Activated naive CD4-positive, alpha-beta T cell treated with anti-CD3 and anti-CD28 coated beads for 36 hours (primary cell): Measurements from ENCODE around the gene UCHL3. TPM values are rescaled to one million over a fixed set of nuclear protein-coding genes. Genes with fewer than 3 reads are reported as not detected.

ENCODE experiments used
- CTCF ChIA-PET: fragments of 350-600 bp; sonication (Branson Sonifier 250); formaldehyde crosslinking; loops from one replicate; lab custom pipeline; 2021; ENCODE audit warnings: antibody characterized with exemption; lab: Charles Lee
- DNase-seq: peaks from one replicate; pipeline ENCODE4 v3.0.0-alpha.2; 2020
- H3K27ac Mint-ChIP-seq: one replicate; pipeline ENCODE4 v1.8.0; 2021; ENCODE audit warnings: mild to moderate bottlenecking, mixed read lengths
- H3K27me3 Mint-ChIP-seq: one replicate; pipeline ENCODE4 v1.8.0; 2021; ENCODE audit warnings: low read depth, mixed read lengths
- H3K36me3 Mint-ChIP-seq: one replicate; pipeline ENCODE4 v1.8.0; 2021; ENCODE audit warnings: low read depth, mixed read lengths
- H3K4me1 Mint-ChIP-seq: one replicate; pipeline ENCODE4 v1.8.0; 2021; ENCODE audit warnings: low read depth, mixed read lengths
- H3K4me3 Mint-ChIP-seq: one replicate; pipeline ENCODE4 v1.8.0; 2021; ENCODE audit warnings: mild to moderate bottlenecking, moderate library complexity, mixed read lengths
- H3K9me3 Mint-ChIP-seq: one replicate; pipeline ENCODE4 v1.8.0; 2021; ENCODE audit warnings: mixed read lengths
- intact Hi-C: fragments of 100-400 bp; cut with micrococcal nuclease; formaldehyde crosslinking; loops from one replicate; pipeline ENCODE4 v1.15.1; 2023
- total RNA-seq, 2 experiments: library from RNA; stranded (reverse); gene quantifications; one replicate each; pipeline ENCODE4 v1.2.3, GENCODE V29; 2021

Gene UCHL3
- total RNA-seq, 2 experiments from 2014 or later, result 37.3 to 37.6 TPM

DNA sequence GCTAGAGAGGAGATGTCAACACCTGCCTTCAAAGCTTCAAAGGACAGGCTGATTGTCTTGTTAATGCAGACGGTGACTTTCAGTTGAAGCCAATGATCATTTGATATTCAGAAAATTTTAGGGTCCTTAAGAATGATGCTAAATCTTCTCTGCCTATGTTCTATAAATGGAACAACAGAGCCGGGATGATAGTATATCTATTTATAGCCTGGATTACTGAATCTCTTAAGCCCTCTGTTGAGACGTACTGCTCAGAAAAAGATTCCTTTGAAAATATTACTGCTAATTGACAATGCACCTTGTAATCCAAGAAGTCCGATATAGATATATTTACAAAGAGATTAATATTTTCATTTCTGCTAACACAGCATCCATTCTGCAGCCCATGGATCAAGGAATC, 50.8 kb downstream of the UCHL3 start:
- intact Hi-C loops, result no loop called here
- H3K4me3 Mint-ChIP-seq, result no peak overlapping the region
- H3K27ac Mint-ChIP-seq, result no peak overlapping the region
- H3K36me3 Mint-ChIP-seq, result peaks cover 32% of the 10 kb centered on the region
- no peaks in the 10 kb centered on the region for H3K9me3 Mint-ChIP-seq
- CTCF ChIA-PET, result interaction anchor here (0.5 kb wide), 1 partner anchor 1328 kb away, joined by 3 read pairs; no protein-coding TSS in a partner anchor
- H3K4me1 Mint-ChIP-seq, result no peaks in the 10 kb centered on the region
- no peak for DNase-seq
- no peaks in the 10 kb centered on the region for H3K27me3 Mint-ChIP-seq

DNA sequence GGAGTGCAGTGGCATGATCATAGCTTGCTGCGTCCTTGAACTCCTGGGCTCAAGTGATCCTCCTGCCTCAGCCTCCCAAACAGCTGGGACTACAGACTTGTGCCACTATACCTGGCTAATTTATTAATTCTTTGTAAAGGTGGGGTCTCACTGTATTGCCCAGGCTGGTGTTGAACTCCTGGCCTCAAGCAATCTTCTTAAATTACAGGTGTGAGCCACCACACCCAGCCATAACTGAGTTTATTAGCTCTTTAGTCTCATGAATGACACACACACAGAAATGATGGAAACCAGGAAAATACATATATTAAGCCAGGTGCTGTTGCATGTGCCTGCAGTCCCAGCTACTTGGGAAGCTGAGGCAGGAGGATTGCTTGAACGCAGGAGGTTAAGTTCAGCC, 53.4 kb downstream of the UCHL3 start:
- DNase-seq, result no peak
- CTCF ChIA-PET, result no interaction called here
- H3K9me3 Mint-ChIP-seq, result no peaks in the 10 kb centered on the region
- H3K27ac Mint-ChIP-seq, result no peak overlapping the region
- H3K4me1 Mint-ChIP-seq, result no peaks in the 10 kb centered on the region
- H3K4me3 Mint-ChIP-seq, result no peak overlapping the region
- peaks cover 29% of the 10 kb centered on the region for H3K36me3 Mint-ChIP-seq
- H3K27me3 Mint-ChIP-seq, result no peaks in the 10 kb centered on the region
- intact Hi-C loops, result no loop called here

DNA sequence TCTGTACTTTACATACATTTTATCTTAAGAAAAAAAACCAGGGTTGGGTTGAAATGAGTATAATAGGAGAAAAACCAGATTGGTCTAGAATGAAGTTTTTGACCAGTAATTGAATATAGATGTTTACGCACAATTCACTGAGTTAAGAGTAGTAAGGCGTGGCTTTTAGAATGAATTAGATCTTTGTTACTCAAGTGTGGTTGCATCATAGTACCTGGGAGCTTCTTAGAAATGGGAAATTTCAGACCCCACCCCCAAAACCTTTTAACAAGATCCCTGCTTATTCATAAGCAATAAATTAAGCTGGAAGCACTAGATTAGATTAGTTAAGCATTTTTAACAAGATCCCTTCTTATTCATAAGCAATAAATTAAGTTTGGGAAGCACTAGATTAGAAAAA, 57.9 kb downstream of the UCHL3 start:
- Mint-ChIP-seq H3K9me3 (no peaks in the 10 kb centered on the region), H3K27me3 (no peaks in the 10 kb centered on the region), H3K4me3 (no peak overlapping the region), H3K36me3 (peaks cover 13% of the 10 kb centered on the region), H3K4me1 (no peaks in the 10 kb centered on the region), H3K27ac (no peak overlapping the region)
- intact Hi-C loops, result no loop called here
- CTCF ChIA-PET, result no interaction called here
- no peak for DNase-seq

DNA sequence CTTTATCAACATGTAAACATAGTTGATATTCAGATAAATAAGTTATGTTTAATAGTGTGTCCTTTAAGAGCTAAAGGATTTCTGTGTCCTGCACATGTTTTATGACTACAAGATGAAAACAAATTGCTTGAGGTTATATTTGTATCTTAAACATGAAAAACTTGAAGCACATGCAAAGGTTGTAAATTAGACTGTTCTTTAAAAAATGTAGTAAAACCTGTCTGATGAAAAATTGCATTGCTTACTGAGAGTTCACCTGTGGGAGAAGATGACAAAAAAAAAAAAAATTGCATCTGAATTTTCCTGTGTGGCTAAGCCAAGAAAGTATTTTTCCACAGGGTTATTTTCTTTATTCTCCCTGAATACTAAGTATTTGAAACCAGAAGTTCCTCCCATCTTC, 60.9 kb downstream of the UCHL3 start:
- intact Hi-C loops, result no loop called here
- CTCF ChIA-PET, result no interaction called here
- H3K4me3 Mint-ChIP-seq, result no peak overlapping the region

DNA sequence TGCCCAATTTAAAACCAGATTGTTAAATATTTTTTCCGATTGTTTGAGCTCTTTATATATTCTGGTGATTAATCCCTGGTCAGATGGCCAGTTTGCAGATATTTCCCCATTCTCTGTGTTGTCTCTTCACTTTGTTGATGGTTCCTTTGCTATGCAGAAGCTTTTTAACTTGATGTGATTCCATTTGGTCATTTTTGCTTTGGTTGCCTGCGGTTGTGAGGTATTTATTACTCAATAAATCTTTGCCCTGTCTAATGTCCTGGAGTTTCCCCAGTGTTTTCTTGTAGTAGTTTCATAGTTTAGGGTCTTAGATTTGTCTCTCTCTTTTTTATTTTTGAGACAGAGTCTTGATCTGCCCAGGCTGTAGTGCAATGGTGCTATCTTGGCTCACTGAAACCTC, 62.8 kb downstream of the UCHL3 start:
- intact Hi-C loops, result no loop called here
- no peaks in the 10 kb centered on the region for H3K27me3 Mint-ChIP-seq
- H3K4me1 Mint-ChIP-seq, result no peaks in the 10 kb centered on the region
- H3K27ac Mint-ChIP-seq, result no peak overlapping the region
- peaks cover 12% of the 10 kb centered on the region for H3K36me3 Mint-ChIP-seq
- no peak for DNase-seq
- H3K9me3 Mint-ChIP-seq, result no peaks in the 10 kb centered on the region
- CTCF ChIA-PET, result no interaction called here
- H3K4me3 Mint-ChIP-seq, result no peak overlapping the region

More for the DNA sequence above, 60.9 kb downstream of the UCHL3 start:
- H3K27ac Mint-ChIP-seq, result no peak overlapping the region
- H3K4me1 Mint-ChIP-seq, result no peaks in the 10 kb centered on the region
- no peaks in the 10 kb centered on the region for H3K9me3 Mint-ChIP-seq
- H3K27me3 Mint-ChIP-seq, result no peaks in the 10 kb centered on the region
- peaks cover 19% of the 10 kb centered on the region for H3K36me3 Mint-ChIP-seq
- no peak for DNase-seq

DNA sequence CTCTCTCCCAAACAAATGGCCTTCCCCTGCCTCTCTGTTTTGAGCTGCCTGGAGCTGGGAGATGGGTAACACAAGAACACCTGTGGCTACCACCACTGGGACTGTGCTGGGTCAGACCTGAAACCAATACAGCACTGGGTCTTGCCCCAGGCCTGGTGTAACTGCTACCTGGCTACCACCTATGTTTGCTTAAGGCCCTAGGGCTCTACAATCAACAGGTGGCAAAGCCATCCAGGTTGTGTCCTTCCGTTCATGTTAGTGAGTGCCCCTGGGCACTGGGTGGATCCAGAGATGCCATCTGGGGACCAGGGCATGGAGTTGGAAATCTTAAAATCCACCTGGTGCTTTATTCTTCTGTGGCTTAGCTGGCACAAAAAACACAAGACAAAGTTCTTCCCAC, 67.6 kb downstream of the UCHL3 start:
- Mint-ChIP-seq H3K4me3 (no peak overlapping the region), H3K27me3 (no peaks in the 10 kb centered on the region), H3K36me3 (peaks cover 16% of the 10 kb centered on the region), H3K4me1 (no peaks in the 10 kb centered on the region), H3K9me3 (no peaks in the 10 kb centered on the region), H3K27ac (no peak overlapping the region)
- CTCF ChIA-PET, result no interaction called here
- no peak for DNase-seq
- intact Hi-C loops, result no loop called here

DNA sequence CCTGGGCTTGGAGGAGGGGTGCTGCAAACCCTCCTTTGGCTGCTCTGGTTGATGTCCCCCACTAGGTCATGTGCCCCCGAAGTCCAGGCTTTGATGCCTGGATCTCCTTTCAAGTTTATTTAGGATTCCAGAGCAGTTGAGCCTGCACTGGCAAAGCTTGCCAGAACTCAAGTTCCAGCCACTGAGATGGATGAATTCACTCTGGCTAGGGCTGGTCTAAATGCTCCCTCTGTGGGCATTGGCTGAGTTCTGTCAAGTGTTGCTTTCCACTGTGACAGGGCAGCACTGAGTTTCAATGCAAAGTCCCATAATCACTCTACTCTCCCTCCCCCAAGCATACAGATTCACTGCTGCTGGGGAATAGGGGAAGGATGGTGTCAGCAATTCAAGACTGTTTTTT, 68.7 kb downstream of the UCHL3 start:
- intact Hi-C loops, result no loop called here
- H3K36me3 Mint-ChIP-seq, result peaks cover 10% of the 10 kb centered on the region
- no peak overlapping the region for H3K27ac Mint-ChIP-seq
- H3K4me1 Mint-ChIP-seq, result no peaks in the 10 kb centered on the region
- H3K9me3 Mint-ChIP-seq, result no peaks in the 10 kb centered on the region
- H3K27me3 Mint-ChIP-seq, result no peaks in the 10 kb centered on the region
- DNase-seq, result no peak
- CTCF ChIA-PET, result interaction anchor here (0.7 kb wide), 1 partner anchor 77 kb away, joined by 3 read pairs; no protein-coding TSS in a partner anchor
- H3K4me3 Mint-ChIP-seq, result no peak overlapping the region

DNA sequence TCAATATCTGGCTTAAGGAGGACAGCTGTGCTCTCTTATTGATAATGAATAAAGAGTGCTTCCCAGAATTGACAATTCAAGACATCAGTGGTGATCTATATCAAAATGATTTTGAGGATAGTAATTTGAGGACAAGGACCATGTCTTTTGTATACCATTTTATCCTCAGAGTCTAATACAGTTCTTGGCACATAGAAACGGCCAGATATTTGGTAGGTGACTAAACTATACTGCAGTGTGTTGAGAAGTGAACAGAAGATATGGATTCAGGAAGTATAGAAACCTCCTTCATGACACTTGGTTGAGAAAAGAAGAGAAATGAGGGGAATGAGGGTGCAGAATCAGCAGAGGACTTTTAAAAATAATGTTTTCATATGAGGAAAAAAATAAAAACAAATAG, 70.4 kb downstream of the UCHL3 start:
- Mint-ChIP-seq H3K4me3 (no peak overlapping the region), H3K36me3 (peaks cover 14% of the 10 kb centered on the region), H3K27ac (no peak overlapping the region), H3K4me1 (no peaks in the 10 kb centered on the region), H3K9me3 (no peaks in the 10 kb centered on the region), H3K27me3 (no peaks in the 10 kb centered on the region)
- no peak for DNase-seq
- intact Hi-C loops, result no loop called here
- CTCF ChIA-PET, result interaction anchor here (0.7 kb wide), 1 partner anchor 1432 kb away, joined by 3 read pairs; no protein-coding TSS in a partner anchor

DNA sequence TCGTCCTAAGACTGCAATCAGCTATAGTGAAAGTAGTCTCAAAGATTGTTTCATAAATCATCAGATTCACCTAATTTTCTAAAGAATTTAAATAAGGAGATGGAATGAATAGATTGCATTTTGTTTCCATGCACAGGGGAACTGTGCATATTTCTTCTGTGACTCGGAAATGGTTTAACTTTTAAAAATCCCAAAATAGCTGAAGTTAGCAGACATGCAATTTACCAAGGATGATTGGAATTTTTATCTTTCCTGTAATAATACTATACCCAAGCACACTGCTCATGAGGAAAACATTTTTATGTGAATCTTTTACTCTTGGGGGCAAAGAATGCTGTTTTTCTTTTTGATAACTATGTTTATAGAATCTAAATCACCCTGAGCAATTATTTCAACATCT, 71.6 kb downstream of the UCHL3 start:
- peaks cover 25% of the 10 kb centered on the region for H3K36me3 Mint-ChIP-seq
- no peak overlapping the region for H3K4me3 Mint-ChIP-seq
- no peaks in the 10 kb centered on the region for H3K4me1 Mint-ChIP-seq
- H3K9me3 Mint-ChIP-seq, result no peaks in the 10 kb centered on the region
- no peak for DNase-seq
- intact Hi-C loops, result no loop called here
- no peak overlapping the region for H3K27ac Mint-ChIP-seq
- CTCF ChIA-PET, result no interaction called here
- H3K27me3 Mint-ChIP-seq, result no peaks in the 10 kb centered on the region

DNA sequence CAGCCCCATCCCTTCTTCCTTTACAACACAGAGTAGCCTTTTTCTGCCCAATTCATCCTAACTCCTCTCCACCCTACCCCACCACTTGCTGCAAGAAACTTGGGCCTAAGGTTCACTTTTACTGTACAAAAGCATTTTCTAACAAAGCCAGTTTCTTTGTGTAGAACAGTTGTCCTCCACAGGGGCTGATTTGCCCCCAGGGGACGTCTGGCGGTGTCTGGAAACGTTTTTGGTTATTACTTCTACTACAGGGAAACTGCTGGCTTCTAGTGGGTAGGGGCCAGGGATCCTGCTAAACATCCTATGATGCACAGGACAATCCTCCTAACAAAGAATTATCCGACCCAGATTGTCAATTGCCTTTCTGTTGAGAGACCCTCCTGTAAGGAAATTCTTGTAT, 79.2 kb downstream of the UCHL3 start:
- intact Hi-C loops, result no loop called here
- peaks cover 2% of the 10 kb centered on the region for H3K4me1 Mint-ChIP-seq
- CTCF ChIA-PET, result no interaction called here
- H3K27me3 Mint-ChIP-seq, result no peaks in the 10 kb centered on the region
- H3K27ac Mint-ChIP-seq, result no peak overlapping the region
- H3K36me3 Mint-ChIP-seq, result peaks cover 20% of the 10 kb centered on the region
- DNase-seq, result no peak
- H3K9me3 Mint-ChIP-seq, result no peaks in the 10 kb centered on the region
- H3K4me3 Mint-ChIP-seq, result no peak overlapping the region

DNA sequence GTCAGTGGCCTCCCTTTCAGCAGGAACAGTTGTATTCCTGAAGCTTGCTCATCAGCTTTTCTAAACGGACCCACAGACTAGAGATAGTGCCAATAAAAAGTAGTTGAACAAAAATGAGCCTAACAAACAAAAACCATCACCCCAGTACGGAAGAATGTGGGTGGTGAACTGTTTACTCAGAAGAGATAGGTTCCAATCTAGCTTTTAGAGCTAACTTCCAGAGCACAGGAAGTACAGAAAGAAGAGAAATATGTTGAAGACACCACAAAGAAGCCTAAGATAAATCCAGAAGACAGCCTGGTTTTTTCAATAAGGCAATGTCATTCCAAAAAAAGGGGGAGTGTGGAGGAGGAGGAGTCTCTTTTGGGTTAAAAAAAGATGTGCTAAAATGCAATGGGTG, 83.7 kb downstream of the UCHL3 start:
- Mint-ChIP-seq H3K9me3 (no peaks in the 10 kb centered on the region), H3K36me3 (no peaks in the 10 kb centered on the region), H3K4me3 (no peak overlapping the region), H3K27ac (no peak overlapping the region), H3K27me3 (peaks cover 11% of the 10 kb centered on the region), H3K4me1 (peaks cover 6% of the 10 kb centered on the region)
- DNase-seq, result no peak
- CTCF ChIA-PET, result no interaction called here
- intact Hi-C loops, result no loop called here

DNA sequence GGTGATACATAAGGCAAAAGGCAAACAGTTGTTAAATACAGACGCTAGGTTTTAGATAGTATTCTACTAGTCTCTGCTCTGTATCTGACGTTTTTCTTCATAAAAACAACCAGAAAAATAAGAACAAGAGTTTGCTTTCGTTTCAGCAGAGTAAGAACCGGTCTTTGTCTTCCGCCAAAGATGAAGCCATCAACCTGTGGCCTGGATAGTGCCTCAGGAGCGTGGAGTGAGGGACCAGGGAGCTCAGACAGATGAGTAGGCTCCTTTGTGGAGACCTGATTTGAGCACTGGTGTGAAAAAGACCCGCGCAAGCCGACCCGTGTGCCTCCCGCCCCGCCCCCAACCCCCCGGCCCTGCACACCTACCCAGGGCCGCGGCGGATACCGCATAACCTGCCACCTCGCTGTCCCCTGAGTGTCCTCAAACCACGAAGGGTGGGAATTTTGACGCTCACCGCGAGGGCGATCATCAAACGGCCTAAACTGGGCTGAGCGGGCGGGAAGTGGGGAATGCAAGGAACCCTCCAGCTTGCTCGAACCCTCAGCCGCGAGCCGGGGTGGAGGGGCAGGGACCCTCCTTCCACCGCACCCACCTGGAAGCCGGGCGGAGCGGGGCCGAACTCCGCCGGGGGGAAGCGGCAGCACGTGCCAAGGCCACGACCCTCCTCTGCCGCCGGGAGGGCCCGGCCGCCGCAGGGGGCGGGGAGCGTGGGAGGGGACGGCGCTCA, 85.7 kb downstream of the UCHL3 start:
- Mint-ChIP-seq H3K4me1 (peaks cover 6% of the 10 kb centered on the region), H3K4me3 (peak overlapping the region; percentile 48), H3K27ac (no peak overlapping the region), H3K27me3 (peaks cover 12% of the 10 kb centered on the region), H3K36me3 (no peaks in the 10 kb centered on the region), H3K9me3 (no peaks in the 10 kb centered on the region)
- intact Hi-C loops, result loop anchor here (5.0 kb wide), 3 partner anchors 127 to 308 kb away; no protein-coding TSS in a partner anchor
- DNase-seq, result no peak
- CTCF ChIA-PET, result interaction anchor here (0.7 to 1.2 kb wide), 2 partner anchors 9 to 1255 kb away, joined by 3 to 4 read pairs; no protein-coding TSS in a partner anchor

DNA sequence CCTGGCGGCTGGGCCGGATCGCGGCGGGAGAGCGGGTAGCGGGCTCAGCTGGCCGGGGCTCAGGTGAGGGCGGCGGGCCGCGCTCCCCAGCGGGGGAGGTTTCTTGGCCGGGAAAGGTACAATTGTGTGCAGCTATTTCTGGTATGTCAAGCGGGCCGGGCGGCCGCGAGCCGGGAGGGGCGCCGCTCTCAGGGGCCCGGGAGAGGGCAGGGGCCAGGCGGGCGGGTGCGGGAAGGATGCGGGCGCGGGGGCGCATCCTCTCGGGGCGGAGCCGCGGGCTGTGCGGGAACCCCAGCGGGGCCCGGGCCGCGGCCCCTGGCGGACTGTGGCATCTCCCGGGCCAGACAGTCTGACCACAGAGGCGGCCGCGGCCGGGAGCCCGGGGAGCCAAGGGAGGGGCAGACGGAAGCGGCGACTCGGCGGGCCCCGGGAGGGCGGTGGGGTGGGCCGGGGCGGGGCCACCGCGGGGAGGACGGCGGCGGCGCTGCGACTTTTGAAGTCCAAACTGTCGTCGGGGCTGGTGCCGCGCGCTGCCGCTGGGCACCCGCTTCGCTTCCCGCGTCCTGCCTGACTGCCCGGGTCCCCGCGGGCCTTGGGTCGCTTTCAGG, 86.3 kb downstream of the UCHL3 start, which contains the start of gene LMO7:
Gene LMO7, plus strand, starts transcription at position 503 of the 608 bp plus-strand sequence. CDS start 328 bp downstream, outside the sequence.
- DNase-seq, result peak; percentile 55
- Mint-ChIP-seq H3K9me3 (no peaks in the 10 kb centered on the region), H3K4me3 (peak within 1 kb of the TSS; percentile 75), H3K27ac (no peak within 1 kb of the TSS), H3K36me3 (no peaks in the 10 kb centered on the region), H3K27me3 (peaks cover 12% of the 10 kb centered on the region), H3K4me1 (peaks cover 6% of the 10 kb centered on the region)
- intact Hi-C loops, result loop anchor here (1.0 to 5.0 kb wide), 6 partner anchors 87 to 309 kb away; partner anchors contain the start of genes TBC1D4 and UCHL3
- CTCF ChIA-PET, result interaction anchor here (1.2 kb wide), 1 partner anchor 9 kb away, joined by 3 read pairs; no protein-coding TSS in a partner anchor
